Measurements from ENCODE around the gene DCTN4.

GRCh38 chr5:150797384-150797783 lies 38.6 kb upstream of the DCTN4 start:
- TF ChIP-seq CTCF (conservative IDR thresholded peaks at IDR 0.05; ENCODE audit: low read length) (no peak), EZH2phosphoT487 (IDR thresholded peaks at IDR 0.05; ENCODE audit: borderline replicate concordance) (no peak)

Measured in Loucy (cell line).